Measurements from ENCODE around the gene CCK.

CCK gene

GRCh38 chr3:42265059-42265991 lies 660 bp downstream of the CCK start:
- DNase-seq, result no peak

- DNase-seq, result peak in 1 of 2 experiments; percentile 20
Measured at GRCh38 chr3:42264399-42265058, 1.5 kb downstream of the CCK start.

DNA sequence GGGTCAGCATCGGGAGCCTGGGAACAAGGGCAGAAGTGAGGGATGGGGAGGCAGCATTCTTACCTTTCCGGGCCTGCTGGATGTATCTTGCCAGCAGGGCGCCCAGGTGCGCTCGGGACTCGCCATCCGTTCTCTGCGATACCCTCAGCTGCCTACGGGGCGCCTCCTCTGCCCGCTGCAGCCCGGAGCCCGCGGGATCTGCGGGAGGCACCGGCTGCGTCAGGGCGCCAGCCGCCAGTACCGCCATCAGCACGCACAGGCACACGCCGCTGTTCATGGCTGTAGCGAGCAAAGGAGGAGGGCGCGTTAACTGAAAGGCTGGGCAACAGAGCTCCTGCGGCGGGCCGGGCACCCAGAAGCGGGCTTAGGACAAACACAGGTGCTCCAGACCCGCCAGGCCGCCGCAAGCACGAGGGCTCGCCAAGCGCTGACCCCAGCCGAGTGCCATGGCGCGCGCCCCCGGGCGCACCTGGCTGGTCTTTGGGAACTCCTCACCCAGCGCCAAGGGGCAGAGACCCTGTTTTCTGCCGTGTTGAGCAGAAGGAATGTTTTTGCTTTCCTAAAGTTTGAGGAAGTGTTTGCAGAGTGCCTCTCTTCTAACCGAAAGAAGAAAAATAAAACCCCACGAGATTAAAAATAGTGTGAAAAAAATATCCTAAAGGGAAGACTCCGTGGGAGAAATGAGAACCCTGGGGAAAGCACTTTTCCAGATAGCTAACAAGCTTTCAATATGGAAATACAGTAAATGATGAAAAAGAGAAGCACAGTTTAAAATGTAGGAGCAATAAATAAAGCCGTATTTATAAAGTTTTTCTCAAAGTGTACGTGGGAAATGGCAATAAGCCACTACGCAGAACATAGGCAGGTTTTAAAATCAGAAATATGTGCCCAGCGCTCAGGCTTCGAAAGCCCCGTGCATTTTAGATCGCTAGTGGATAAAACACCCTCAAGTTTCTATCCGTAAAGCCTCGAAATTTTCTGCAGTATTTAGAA lies 2.3 kb downstream of the CCK start:
- peak; percentile 11 to 37 for DNase-seq

GRCh38 chr3:42262525-42262924 lies 3.5 kb downstream of the CCK start:
- DNase-seq, result no peak

DNA sequence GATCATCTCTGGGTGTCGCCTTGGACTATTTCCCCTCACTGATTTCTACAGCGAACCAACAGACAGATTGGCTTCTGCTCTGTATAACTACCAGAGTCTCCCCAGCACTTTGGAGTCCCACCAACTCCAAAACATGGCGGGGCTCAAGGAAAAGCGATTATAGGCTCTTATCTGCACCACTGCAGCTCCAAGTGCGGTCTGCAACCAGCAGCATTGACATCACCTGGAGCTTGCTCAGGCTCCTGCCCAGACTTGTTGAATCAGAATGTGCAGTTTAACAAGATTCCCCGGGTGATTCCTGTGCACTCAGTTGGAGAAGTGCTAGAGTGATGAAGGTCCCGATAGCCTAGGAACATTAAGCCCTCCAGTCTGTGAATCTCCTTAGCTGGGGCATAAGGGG lies 9.0 kb downstream of the CCK start:
- no peak for DNase-seq

GRCh38 chr3:42256135-42256819 lies 9.7 kb downstream of the CCK start:
- no peak for DNase-seq

GRCh38 chr3:42254566-42254965 lies 11.4 kb downstream of the CCK start:
- no peak for DNase-seq

DNA sequence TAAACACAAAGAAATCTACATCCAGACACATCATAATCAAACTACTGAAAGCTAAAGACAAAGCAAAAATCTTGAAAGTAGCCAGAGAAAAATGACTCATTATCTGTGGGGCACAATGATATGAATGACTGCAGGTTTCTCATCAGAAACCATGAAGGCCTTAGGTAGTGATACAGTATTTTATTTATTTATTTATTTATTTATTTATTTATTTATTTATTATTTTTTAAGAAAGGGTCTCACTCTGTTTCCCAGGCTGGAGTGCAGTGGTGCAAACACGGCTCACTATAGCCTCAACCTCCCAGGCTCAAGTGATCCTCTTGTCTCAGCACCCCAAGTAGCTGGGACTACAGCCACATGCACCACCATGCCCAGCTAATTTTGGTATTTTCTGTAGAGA lies 15.2 kb downstream of the CCK start:
- no peak for DNase-seq

GRCh38 chr3:42247576-42248027 lies 18.4 kb downstream of the CCK start:
- DNase-seq, result peak; percentile 43 to 47

DNA sequence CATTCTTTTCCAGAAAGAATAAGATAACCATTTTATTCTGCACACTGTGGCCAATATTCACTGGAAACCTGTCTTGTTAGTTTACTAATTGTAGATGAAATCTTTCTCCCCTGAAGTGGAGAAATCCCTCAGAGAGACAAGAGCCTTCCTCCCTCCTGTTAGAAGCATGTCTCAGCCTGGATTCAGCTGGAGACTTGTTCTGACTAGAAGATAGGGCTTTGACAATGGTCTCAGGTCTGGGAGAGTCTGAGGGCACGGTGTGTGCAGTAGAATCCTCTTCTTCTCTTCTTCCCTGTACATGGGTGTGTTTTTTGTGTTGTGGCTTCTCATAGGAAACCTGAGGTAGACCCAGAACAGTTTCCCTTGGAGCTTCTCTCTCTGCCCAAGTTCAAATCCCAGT lies 19.9 kb downstream of the CCK start:
- no peak for DNase-seq

DNA sequence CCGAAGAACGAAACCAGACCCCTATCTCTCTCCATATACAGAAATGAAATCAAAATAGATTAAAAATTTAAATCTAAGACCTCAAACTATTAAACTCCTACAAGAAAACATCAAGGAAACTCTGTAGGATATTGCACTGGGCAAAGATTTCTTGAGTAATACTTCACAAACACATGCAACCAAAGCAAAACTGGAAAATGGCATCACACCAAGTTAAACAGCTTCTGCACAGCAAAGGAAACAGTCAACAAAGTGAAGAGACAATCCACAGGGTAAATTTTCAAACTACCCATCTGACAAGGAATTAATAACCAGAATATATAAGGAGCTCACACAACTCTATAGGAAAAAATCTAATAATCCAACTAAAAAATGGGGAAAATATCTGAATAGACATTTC lies 29.4 kb downstream of the CCK start:
- DNase-seq, result no peak

- DNase-seq, result no peak
Measured at GRCh38 chr3:42235532-42235931, 30.5 kb downstream of the CCK start.

DNA sequence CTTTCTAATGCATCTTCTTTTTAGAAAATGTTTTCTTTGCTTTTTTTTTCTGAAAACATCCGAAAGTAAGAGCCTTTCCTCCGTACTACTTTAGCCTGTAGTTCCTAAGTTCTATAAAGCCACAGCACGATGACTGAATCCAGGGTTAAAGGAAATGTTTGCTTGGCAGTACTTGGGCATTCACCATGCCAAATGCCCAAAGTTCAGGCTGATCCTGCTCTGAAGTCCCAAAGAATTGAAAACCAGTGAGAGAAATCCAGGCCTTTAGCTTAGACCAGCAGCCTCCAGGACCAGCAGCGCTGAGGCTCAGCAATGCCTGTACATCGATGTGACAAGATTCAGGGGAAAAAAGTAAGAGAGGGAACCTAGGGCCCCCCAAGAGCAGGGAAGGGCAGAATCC lies 35.1 kb downstream of the CCK start:
- DNase-seq, result no peak

- DNase-seq, result peak; percentile 20 to 32
Measured at GRCh38 chr3:42229942-42230688, 35.9 kb downstream of the CCK start.

DNA sequence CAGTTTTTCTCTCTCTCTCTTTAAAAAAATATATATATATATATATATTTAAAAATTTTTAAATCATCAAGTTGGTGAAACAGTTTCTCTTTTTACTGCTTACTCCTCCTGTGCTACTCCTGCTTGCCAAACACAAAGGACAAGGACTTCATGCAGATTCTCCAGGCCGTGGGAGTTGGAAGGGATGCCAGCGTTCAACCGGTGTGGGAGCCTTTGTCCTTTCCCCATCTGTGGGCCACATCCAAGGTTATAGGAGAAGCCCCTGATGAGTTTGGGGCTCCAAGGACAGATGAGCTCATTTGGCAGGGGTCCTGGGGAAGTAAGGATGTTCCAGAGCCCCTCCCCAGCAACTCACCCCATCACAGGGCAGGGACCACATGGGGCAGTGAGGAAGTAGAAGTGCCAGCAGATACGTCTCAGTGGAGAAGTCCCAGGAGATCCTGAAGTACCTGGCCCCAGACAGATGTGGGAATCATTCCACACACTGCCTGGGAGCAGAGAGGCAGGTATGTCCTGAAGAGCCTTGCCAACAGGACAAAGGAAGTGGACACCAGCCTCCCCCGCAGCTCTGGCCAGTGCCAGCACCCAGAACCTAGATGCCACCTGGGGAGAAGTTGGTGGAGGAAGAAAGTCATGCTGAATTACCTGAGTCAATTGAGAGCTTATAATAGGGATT lies 36.6 kb downstream of the CCK start:
- no peak for DNase-seq

DNA sequence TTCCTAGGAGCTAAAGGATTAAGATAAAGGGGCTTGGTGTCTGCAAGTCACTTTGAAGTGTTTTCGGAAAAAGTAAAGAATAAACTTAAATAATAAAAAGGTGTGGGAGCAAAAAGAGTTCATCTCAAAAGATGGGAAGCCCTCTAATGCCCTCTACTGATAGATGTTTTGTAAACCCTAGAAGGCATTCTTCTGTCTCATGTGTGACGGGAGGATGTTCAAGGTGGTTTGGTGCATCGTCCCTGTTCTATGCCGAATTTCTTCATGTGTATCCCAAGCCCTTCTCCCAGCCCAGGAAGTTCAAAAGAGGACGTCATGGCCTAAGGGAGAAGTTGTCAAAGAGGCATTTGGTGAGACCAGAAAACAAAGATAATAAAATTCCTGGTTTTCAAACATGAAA lies 37.2 kb downstream of the CCK start:
- no peak for DNase-seq

DNA sequence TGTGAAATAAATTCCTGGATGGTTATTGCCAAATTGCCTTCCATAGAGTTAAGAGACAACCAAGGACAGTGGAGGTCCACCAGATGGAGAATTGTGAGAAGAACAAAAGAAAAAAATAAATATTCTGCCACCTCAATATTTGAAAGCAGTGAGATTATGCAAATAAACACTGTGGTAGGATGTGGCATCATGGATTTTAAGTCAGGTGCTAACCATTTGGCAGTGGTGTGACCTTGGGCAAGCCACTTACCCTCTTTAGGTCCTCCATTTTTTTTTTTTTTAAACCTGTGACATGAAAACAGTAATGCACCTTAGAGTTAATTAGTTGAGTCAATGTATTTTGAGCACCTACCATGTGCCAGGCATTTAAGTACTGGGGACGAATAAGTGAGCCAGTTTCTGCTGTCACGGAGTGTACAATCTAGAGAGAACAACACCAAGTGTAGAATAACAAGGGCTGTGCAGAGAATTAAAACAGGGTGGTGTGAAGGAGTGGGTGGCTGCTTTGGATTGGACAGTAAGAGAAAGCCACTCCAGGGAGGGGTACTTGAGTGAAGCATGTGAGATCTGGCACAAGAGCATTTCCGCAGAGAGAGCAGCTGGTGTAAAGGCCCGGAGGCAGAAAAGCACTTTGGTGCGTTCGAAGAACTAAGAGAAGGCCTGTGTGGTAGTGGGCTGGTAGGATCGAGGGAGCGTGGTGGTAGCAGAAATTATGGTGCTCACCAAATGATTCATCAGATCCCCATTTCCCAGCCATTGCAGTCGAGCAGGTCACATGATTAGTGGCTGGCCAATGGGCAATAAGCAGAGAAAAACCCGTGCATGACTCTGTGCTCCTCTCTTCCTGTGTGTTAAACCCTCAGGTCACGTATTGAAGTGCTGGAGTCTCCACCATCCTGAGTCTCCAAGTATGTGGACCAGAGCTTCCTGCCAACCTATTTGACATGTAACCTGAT lies 39.2 kb downstream of the CCK start:
- DNase-seq, result no peak

DNA sequence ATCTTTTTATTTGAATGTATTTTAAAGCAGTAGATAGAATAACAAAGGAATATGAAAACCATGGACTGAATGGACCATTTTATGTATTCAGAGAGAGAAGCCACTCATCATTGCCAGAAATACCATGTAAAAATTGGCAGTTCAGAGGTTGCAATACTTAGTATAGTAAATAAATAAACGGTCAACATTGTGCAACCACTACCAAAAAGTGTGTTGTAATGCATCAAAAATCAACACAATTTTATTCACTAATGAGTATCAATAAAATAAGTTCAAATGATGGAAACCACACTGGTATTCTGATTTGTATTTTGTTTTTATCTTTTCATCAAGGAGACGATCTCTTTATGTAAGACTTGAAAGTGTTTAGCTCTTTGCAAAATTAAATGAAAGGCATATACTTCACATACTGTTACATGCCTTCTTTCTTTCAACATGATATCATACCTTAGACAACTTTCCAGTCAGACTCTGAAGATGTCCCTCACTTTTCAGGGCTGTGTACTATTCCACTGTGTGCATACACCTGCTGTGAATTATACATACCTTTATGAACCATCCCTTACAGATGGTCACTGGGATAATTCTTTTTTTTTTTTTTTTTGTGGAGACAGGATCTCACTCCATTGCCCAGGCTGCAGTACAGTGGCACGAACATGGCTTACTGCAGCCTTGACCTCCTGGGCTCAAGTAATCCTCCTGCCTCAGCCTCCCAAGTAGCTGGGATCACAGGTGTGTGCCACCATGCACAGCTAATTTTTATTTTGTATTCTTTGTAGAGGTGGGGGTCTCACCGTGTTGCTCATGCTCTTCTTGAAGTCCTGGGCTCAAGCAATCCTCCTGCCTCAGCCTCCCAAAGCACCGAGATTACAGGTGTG lies 40.3 kb downstream of the CCK start:
- DNase-seq, result no peak

All from NCI-H2081 (cell line).